GM13977 (cell line): ENCODE results near the gene CDKN2A.

Experiments
- DNase-seq: peaks from one replicate; pipeline ENCODE4 v3.0.0; 2012; ENCODE audit warnings: low spot score
- CTCF ChIP-seq: IDR thresholded peaks from 2 replicates; pipeline ENCODE4 v1.5.1; 2012; ENCODE audit warnings: mild to moderate bottlenecking, control low read depth; ENCODE audit not compliant: insufficient read depth; ENCODE audit errors: extremely low read depth, missing control alignments
- in situ Hi-C: fragments of 300-500 bp; cut with MboI; formaldehyde crosslinking; loops from one replicate; pipeline ENCODE4 v1.12.0; 2022; ENCODE audit warnings: low sequenced_read_pairs, low pct_unique_long_range_greater_than_20kb, mixed read lengths, inconsistent platforms; ENCODE audit not compliant: unreplicated experiment

CDKN2A gene

DNA sequence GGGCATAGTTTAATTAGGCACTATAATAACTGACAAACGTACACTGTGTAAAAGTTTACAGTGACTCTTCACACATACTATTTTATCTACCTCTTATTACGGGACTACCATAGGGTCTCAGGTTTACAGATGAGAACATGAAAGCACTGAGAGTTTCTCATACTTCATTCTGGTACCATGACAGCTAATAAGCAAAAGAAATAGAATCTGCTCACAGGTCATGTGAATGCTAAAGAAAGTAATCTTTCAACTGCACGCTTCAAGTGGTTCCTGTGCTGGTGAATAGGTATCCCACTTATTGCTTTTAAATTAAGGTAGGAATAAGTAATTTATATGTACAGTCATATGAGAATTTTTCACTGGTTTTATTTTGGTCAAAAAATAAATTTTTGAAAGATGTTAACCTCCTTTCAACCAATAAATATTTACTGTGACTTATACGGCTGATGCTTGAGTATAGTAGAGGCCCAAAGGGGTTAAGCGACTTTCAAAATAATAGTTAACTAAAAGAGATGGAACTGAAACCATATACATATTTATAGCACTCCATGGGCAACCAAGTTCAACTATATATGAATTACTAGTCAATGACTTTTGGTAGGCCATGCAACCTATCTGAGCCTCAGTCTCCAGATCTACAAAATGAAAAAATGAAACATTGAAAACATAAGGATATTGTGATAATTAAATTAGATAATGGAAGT lies 8.1 kb downstream of the CDKN2A start:
- TF ChIP-seq CTCF: no peak
- DNase-seq: no peak
- in situ Hi-C loops: no loop called here

- no peak for TF ChIP-seq CTCF
- no peak for DNase-seq
- in situ Hi-C loops: no loop called here
Measured at GRCh38 chr9:21984101-21984500, 10.1 kb downstream of the CDKN2A start.

- in situ Hi-C loops: no loop called here
- no peak for TF ChIP-seq CTCF
- DNase-seq: no peak
Measured at GRCh38 chr9:21983561-21983935, 10.6 kb downstream of the CDKN2A start.

- TF ChIP-seq CTCF: no peak
- in situ Hi-C loops: no loop called here
- DNase-seq: no peak
Measured at GRCh38 chr9:21982861-21983560, 11.2 kb downstream of the CDKN2A start.

DNA sequence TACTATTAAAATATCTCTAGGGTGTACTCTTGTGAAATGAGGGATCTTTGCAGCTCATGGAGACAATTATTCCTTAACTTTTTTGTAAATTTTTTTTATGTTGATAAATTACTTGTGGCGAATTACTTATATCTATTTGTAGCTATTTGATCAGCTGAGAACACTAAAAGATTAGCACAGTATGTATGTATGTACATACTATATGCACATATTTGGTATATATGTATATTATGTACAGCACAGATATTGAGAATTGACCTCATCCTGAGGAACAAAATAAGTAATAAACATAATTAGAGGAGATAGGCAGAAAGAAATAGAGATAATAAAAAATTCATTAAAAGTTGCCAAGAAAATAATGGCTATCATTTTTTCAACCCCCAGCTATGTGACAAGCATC lies 11.8 kb downstream of the CDKN2A start:
- in situ Hi-C loops: no loop called here

GRCh38 chr9:21976334-21976875 lies 17.8 kb downstream of the CDKN2A start:
- DNase-seq: no peak
- no peak for TF ChIP-seq CTCF
- in situ Hi-C loops: no loop called here

More for the DNA sequence above, 11.8 kb downstream of the CDKN2A start:
- no peak for DNase-seq
- TF ChIP-seq CTCF: no peak
